ENCODE data around the gene FOXP1.

FOXP1 gene

GRCh38 chr3:70959506-70960291, 623.8 kb downstream of the FOXP1 start:
- no peak for DNase-seq

DNA sequence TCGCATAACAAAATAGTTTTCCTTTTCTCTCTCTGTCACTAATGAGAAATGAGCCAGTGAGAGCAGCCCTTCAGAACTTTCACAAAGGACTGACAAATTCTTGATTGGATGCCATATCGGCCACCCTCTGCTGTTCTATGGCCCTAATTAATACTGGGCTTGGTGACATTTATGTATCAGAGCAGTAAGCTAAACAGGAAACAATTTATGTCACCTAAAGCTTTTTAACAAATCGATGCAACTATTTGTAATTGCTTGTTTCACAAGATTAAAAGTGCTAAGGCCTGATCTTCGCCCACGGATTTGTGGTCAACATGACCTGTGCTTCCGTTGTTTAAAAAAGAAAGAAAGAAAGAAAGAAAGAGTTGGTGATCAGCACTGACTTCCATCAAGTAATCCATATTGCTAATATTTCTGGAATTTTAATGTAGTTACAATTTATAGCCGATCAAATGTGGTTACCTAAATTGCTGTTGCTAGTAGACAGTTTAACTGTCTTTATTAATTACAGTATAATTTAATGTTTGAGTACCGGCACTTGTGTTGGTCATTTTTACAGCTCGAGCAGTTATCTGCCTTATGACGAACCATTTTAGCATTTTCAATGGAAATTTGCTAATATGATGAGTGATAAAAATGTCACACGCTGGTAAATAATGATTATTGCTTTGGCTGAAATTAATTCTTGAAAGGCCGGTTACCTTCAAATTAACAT, 631.3 kb downstream of the FOXP1 start:
- DNase-seq, result no peak

- DNase-seq, result no peak
Observed at GRCh38 chr3:70951316-70951715, 632.2 kb downstream of the FOXP1 start.

- no peak for DNase-seq
Observed at GRCh38 chr3:70947579-70947978, 635.9 kb downstream of the FOXP1 start.

GRCh38 chr3:70943886-70944285, 639.6 kb downstream of the FOXP1 start:
- no peak for DNase-seq

GRCh38 chr3:70933105-70933810, 650.3 kb downstream of the FOXP1 start:
- no peak for DNase-seq

DNA sequence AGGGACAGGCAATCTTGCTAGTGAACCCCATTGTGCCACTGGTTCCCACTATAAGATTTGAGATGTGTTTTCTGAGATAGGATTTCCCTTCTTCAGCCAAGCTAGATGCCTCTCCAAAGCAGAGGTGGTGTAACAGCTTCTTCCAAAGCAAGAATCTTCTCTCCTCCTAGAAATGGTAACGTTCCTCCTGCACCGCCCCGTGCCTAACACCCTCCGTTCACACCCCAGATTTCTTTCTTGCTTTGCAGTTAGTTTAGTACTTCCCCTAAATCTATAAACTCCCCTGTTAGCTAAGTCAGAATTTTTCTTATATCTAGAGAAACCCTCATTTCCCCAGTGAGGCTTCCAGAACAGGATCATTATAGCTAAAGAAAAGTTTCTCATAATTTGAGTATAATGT, 653.5 kb downstream of the FOXP1 start:
- DNase-seq, result no peak

DNA sequence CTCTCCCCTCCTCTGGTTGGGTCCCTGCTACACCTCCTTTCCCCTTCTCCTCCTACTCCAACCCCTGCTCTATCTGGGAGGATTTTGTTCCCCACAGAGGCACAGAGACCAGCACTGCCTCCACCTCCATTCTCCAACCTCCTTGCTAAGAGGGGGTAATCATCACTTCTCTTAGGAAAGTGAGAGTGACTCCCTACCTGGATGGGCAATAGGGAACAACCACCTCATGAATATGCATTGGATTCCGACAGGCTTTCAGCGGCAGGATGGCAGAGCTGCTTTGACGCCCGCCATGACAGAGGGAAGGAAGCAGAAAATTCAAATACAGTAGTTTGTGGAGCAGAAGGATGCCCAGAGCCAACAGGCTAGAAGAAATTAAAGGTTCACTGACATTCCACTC, 656.3 kb downstream of the FOXP1 start:
- DNase-seq, result no peak

GRCh38 chr3:70926835-70927234, 656.7 kb downstream of the FOXP1 start:
- DNase-seq, result no peak

DNA sequence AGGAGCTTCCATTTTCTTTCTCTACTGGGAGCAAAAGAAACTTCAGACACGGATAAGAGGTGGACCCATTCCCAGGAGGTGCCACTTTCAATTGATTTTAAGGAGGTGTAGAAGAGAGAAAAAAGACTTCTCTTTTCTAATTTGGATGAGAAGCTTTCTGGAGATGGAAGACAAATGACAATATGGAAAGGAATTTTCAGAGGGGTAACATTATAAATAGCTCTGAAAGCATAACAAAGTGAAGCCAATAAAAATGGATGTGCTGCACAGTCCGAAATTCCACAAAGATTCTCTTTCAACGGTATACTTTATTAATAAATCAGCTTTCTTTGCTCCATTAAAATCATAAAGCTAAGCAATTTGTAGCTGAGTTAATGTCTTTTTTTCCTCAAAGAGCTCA, 663.9 kb downstream of the FOXP1 start:
- no peak for DNase-seq

GRCh38 chr3:70919091-70919490, 664.4 kb downstream of the FOXP1 start:
- no peak for DNase-seq

DNA sequence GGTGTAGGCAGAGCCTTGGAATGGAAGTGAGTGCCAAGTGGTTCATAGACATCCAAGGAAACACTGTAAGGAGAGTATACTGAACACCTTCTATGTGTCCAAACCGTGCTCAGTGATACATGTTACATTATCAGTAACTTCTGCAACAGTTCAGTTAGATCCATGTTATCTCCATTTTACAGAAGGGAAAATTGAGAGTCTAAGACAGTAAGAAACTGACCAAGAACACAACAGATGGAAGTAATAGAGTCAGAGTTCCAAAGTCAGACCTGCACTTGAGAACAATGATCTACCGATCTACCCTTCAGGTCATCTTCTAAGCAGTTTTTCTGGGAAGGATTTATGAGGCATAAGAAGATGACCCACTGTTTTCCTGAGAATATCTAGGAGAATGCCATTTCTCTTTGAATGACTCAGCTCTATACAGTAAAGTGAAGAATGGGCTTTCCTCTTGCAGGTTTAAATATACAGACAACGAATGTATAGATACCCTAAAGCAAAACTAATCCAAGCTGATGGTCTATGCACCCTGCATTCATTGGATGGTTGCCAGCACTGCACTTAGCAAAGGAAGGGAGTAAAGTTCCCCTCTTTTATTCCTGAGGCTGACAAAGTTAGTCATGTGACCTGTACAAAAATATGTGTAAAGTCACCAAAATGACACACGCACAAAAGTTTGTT, 667.0 kb downstream of the FOXP1 start:
- no peak for DNase-seq

- no peak for DNase-seq
Observed at GRCh38 chr3:70914862-70915261, 668.7 kb downstream of the FOXP1 start.

- no peak for DNase-seq
Observed at GRCh38 chr3:70911719-70912118, 671.8 kb downstream of the FOXP1 start.

GRCh38 chr3:70905491-70905890, 678.0 kb downstream of the FOXP1 start:
- no peak for DNase-seq
